Measurements from ENCODE around the gene GPX4.

Gene GPX4

DNA sequence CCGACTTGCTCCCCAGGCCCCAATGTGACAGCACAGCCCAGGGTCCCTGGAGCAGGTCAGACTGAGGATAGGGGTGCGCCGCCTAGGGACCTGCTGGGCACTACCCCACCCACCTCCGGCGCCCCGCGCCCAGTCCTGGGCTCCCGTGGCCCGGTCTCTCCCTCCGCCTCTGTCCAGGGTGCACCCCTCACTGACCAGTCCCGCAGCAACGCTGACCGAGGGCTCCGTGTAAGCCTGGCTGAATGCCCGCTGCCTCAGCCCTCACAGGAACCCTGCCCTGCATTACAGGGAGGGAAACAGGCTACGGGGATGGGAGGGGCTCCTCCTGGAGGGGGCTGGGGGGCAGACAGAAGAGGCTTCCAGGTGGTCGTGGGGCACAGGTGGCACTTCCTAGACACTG, 31.7 kb downstream of the GPX4 start:
- Histone ChIP-seq H3K9me3 (no peaks in the 10 kb centered on the region), H3K4me3 (no peak overlapping the region), H3K36me3 (peaks cover 0 to 31% (median 15%) of the 10 kb centered on the region in 3 donors), H3K4me1 (peaks cover 0 to 47% (median 29%) of the 10 kb centered on the region in 4 donors), H3K27ac (no peak overlapping the region), H3K27me3 (no peaks in the 10 kb centered on the region)
- TF ChIP-seq, protein P1, sequence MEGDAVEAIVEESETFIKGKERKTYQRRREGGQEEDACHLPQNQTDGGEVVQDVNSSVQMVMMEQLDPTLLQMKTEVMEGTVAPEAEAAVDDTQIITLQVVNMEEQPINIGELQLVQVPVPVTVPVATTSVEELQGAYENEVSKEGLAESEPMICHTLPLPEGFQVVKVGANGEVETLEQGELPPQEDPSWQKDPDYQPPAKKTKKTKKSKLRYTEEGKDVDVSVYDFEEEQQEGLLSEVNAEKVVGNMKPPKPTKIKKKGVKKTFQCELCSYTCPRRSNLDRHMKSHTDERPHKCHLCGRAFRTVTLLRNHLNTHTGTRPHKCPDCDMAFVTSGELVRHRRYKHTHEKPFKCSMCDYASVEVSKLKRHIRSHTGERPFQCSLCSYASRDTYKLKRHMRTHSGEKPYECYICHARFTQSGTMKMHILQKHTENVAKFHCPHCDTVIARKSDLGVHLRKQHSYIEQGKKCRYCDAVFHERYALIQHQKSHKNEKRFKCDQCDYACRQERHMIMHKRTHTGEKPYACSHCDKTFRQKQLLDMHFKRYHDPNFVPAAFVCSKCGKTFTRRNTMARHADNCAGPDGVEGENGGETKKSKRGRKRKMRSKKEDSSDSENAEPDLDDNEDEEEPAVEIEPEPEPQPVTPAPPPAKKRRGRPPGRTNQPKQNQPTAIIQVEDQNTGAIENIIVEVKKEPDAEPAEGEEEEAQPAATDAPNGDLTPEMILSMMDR (IDR thresholded peaks at IDR 0.05), result no peak
- DNase-seq, result no peak
- intact Hi-C loops (cut with DNase I; ENCODE audit: low total_unique reads), result no loop called here

DNA sequence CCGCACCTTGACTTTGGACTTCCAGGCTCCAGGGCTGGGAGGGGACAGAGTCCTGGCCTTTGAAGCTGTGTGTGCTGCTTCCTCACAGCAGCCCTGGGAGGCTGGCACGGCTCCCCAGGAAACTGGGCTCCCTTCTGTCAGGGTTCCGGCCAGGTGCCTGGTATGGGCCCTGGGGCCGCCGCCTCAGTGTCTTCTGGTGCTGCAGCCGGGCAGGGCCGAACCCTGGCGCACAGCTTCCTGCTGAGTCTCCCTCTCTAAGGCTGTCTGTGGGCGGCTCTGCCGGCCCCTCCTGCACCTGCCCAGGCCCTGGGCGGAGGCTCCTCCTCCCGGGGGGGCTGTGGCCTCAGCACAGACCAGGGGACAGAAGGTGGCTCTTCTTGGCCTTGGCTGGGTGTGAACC, 32.4 kb downstream of the GPX4 start:
- Histone ChIP-seq H3K27me3 (no peaks in the 10 kb centered on the region), H3K27ac (no peak overlapping the region), H3K4me3 (no peak overlapping the region), H3K36me3 (peaks cover 0 to 38% (median 18%) of the 10 kb centered on the region in 3 donors), H3K9me3 (no peaks in the 10 kb centered on the region), H3K4me1 (peaks cover 0 to 39% (median 22%) of the 10 kb centered on the region in 4 donors)
- no peak for DNase-seq
- TF ChIP-seq, protein P1 (IDR thresholded peaks at IDR 0.05), result no peak
- intact Hi-C loops (cut with DNase I; ENCODE audit: low total_unique reads), result no loop called here

DNA sequence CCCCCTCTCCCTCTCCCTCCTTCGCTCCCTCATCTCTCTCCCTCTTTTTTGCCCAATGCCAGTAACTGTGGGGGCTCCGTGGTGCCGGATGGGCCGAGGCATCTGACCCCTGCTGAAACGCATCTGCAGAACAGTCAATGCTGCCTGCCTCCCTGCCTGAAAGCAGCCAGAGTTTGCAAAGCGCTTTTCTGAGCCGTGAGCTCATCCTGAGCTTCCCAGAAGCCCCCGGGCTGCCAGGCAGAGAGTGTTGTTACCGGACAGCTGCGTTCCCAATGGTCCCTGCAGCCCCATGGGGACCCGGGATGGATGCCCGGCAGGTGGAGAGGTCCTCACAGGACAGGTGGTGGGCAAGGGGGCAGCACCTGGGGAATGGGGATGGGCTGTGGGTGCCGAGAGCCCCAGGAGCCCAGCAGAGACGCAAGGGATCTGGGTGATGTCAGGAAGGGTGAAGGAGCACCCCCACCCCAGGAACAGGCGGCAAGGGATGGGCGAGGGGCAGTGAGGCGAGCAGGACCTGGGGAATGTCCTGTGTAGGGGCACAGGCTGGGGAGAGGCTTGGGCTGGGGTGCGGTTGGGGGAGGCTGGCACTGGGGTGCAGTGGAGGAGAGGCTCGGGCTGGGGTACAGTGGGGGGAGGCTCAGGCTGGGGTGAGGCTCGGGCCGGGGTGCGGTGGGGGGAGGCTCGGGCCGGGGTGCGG, 33.0 kb downstream of the GPX4 start:
- H3K27me3 ChIP-seq, result no peaks in the 10 kb centered on the region
- peaks cover 0 to 44% (median 18%) of the 10 kb centered on the region in 3 donors for H3K36me3 ChIP-seq
- no peak overlapping the region for H3K27ac ChIP-seq
- no peak for DNase-seq
- H3K9me3 ChIP-seq, result no peaks in the 10 kb centered on the region
- peaks cover 0 to 35% (median 18%) of the 10 kb centered on the region in 4 donors for H3K4me1 ChIP-seq
- H3K4me3 ChIP-seq, result no peak overlapping the region
- TF ChIP-seq, protein P1 (IDR thresholded peaks at IDR 0.05), result no peak
- intact Hi-C loops (cut with DNase I; ENCODE audit: low total_unique reads), result no loop called here

DNA sequence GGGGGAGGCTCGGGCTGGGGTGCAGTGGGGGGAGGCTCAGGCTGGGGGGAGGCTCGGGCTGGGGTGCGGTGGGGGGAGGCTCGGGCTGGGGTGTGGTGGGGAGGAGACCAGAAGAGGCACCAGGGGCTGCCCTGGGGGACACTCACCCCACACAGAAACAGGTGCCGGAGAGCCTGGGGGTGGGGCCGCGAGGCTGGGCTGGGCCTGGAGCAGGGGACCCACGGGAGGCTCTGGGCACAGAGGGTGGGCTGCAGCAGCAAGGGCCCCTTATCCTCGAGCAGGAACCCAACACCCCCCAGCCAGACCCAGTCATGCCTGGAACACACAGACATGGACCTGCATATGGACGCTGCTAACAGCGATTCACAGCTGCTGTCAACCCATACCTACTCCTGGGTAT, 34.3 kb downstream of the GPX4 start:
- TF ChIP-seq, protein P1 (IDR thresholded peaks at IDR 0.05), result no peak
- no peak for DNase-seq
- H3K36me3 ChIP-seq, result peaks cover 0 to 56% (median 29%) of the 10 kb centered on the region in 3 donors
- no peaks in the 10 kb centered on the region for H3K9me3 ChIP-seq
- intact Hi-C loops (cut with DNase I; ENCODE audit: low total_unique reads), result no loop called here
- no peak overlapping the region for H3K27ac ChIP-seq
- no peaks in the 10 kb centered on the region for H3K27me3 ChIP-seq
- no peak overlapping the region for H3K4me3 ChIP-seq
- peaks cover 0 to 23% (median 5%) of the 10 kb centered on the region in 4 donors for H3K4me1 ChIP-seq

DNA sequence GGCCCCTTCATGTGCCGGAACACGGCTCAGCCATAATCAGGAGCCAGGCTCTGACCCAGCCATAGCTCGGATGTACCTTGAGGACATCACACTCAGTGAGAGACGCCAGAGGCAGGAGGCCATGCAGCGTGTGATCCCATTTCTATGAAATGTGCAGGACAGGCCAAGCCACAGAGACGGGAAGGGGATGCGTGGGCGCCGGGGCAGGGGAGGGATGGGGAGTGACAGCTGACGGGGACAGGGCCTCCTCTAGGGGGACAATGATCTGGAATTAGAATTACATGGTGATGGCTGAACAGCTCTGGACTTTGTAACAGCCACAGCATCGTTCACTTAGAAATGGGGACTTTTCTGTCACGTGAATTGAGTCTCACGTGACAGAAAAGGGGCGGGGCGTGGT, 35.3 kb downstream of the GPX4 start:
- H3K36me3 ChIP-seq, result peaks cover 6 to 66% (median 39%) of the 10 kb centered on the region in 3 donors
- H3K27me3 ChIP-seq, result no peaks in the 10 kb centered on the region
- intact Hi-C loops (cut with DNase I; ENCODE audit: low total_unique reads), result no loop called here
- peaks cover 0 to 17% (median 0%) of the 10 kb centered on the region in 4 donors for H3K4me1 ChIP-seq
- no peak overlapping the region for H3K4me3 ChIP-seq
- no peaks in the 10 kb centered on the region for H3K9me3 ChIP-seq
- DNase-seq, result no peak
- TF ChIP-seq, protein P1 (IDR thresholded peaks at IDR 0.05), result no peak
- no peak overlapping the region for H3K27ac ChIP-seq

Data from tibial artery (tissue), 4 donors.